Gastrocnemius medialis (tissue), 4 donors: ENCODE measurements around the gene SCUBE3.

Source experiments
- CTCF ChIP-seq, 5 experiments: fragments of 450-650 bp in 3 of 5; fragments of 200-600 bp in 2 of 5; sonication (generic) in 2 of 5; IDR thresholded peaks in 4 of 5; conservative IDR thresholded peaks in 1 of 5; 1 replicate in 4 of 5; 2 replicates in 1 of 5; pipeline ENCODE4 v1.5.1; 2016 to 2019; ENCODE audit warnings: antibody characterized with exemption in 5 of 5, mild to moderate bottlenecking in 3 of 5, moderate library complexity in 3 of 5
- POLR2A ChIP-seq, 2 donors: fragments of 450-650 bp; IDR thresholded peaks; one replicate each; pipeline ENCODE4 v1.6.1; 2017; ENCODE audit warnings: antibody characterized with exemption in 2 of 2, mild to moderate bottlenecking in 2 of 2, moderate library complexity in 2 of 2

GRCh38 chr6:35244551-35244950, 30.8 kb downstream of the SCUBE3 start:
- TF ChIP-seq CTCF (IDR thresholded peaks at IDR 0.05 in 4 of 5, conservative IDR thresholded peaks at IDR 0.05 in 1 of 5), result no peak
- no peak for TF ChIP-seq POLR2A (IDR thresholded peaks at IDR 0.05)
